Measurements from ENCODE around the gene ZNF334. TPM values are rescaled to one million over a fixed set of nuclear protein-coding genes. Genes with fewer than 3 reads are reported as not detected.

The ZNF334 gene
- total RNA-seq (2022; extraction: Qiagen RNA extraction; ENCODE audit: low read depth), result not detected in 5 replicates

GRCh38 chr20:46512943-46513844 is at the start of gene ZNF334:
Gene ZNF334, minus strand, starts transcription at chr20:46513559. Its CDS starts 1,457 bp downstream, at chr20:46512102.

GRCh38 chr20:46550461-46550860 is 37.1 kb upstream of the ZNF334 start, which contains the start of gene OCSTAMP:
Gene OCSTAMP, minus strand, starts transcription at chr20:46550654. Its CDS starts 94 bp downstream, at chr20:46550560.

Other genes starting within 250 kb of the ZNF334 start
- 0.03 to 0.08 TPM (median 0.05 TPM) in 3 of 5 replicates, not detected in the others for gene CDH22, start 205.1 kb downstream of the ZNF334 start, total RNA-seq (2022; extraction: Qiagen RNA extraction; ENCODE audit: low read depth)
- 17.4 to 22.1 TPM (median 20.5 TPM) in 5 replicates for gene ELMO2, start 106.9 kb downstream of the ZNF334 start, total RNA-seq (2022; extraction: Qiagen RNA extraction; ENCODE audit: low read depth)
- gene OCSTAMP, start 37.1 kb upstream of the ZNF334 start, total RNA-seq (2022; extraction: Qiagen RNA extraction; ENCODE audit: low read depth), result not detected in 5 replicates
- gene SLC13A3, start 137.9 kb upstream of the ZNF334 start, total RNA-seq (2022; extraction: Qiagen RNA extraction; ENCODE audit: low read depth), result 0.05 to 0.09 TPM in 2 of 5 replicates, not detected in the others
- gene TP53RK, start 175.9 kb upstream of the ZNF334 start, total RNA-seq (2022; extraction: Qiagen RNA extraction; ENCODE audit: low read depth), result 11.3 to 13.7 TPM (median 13.2 TPM) in 5 replicates
- gene SLC2A10, start 196.1 kb upstream of the ZNF334 start, total RNA-seq (2022; extraction: Qiagen RNA extraction; ENCODE audit: low read depth), result not detected in 5 replicates

All from A549 treated with CpdA at 1 μM for 4 hours (cell line).